22Rv1 (cell line): ENCODE results near the gene TNFAIP8.

Experiments used
- CTCF ChIP-seq: fragments of 450-650 bp; IDR thresholded peaks from 2 replicates; pipeline ENCODE4 v1.5.1; 2017; ENCODE audit warnings: mild to moderate bottlenecking
- ZFX ChIP-seq: fragments of 450-650 bp; IDR thresholded peaks from 2 replicates; pipeline ENCODE4 v1.6.1; 2017; ENCODE audit warnings: antibody characterized with exemption, borderline replicate concordance

GRCh38 chr5:119311688-119312087 lies 44.1 kb upstream of the TNFAIP8 start:
- no peak for TF ChIP-seq CTCF
- no peak for TF ChIP-seq ZFX
